Measurements from ENCODE around the gene ABCB8.
"Not testable (repeated sequence)": the region's sequence is repeated elsewhere in the genome, so short reads cannot be mapped to it uniquely, and the experiment has no call there.

Gene ABCB8

GRCh38 chr7:151043449-151043848 lies 15.2 kb downstream of the ABCB8 start:
- not testable (repeated sequence) for H3K4me3 ChIP-seq (ENCODE audit: low read depth, low read length); H3K9me3 ChIP-seq (ENCODE audit: control insufficient read depth, insufficient read depth, low read length); H3K4me1 ChIP-seq (ENCODE audit: control insufficient read depth, insufficient read depth, low read length)

GRCh38 chr7:151043959-151044358 lies 15.7 kb downstream of the ABCB8 start:
- no peak overlapping the region for H3K9ac ChIP-seq (ENCODE audit: low read depth, low read length)
- H3K9me3 ChIP-seq (ENCODE audit: control insufficient read depth, insufficient read depth, low read length) = no peaks in the 10 kb centered on the region
- H3K27me3 ChIP-seq (ENCODE audit: control insufficient read depth, insufficient read depth, low read length) = no peaks in the 10 kb centered on the region
- H3K4me1 ChIP-seq (ENCODE audit: control insufficient read depth, insufficient read depth, low read length) = no peaks in the 10 kb centered on the region
- no peak overlapping the region for H3K4me3 ChIP-seq (ENCODE audit: low read depth, low read length)
- H3K36me3 ChIP-seq (ENCODE audit: control insufficient read depth, insufficient read depth, low read length) = no peaks in the 10 kb centered on the region

More at GRCh38 chr7:151043449-151043848, 15.2 kb downstream of the ABCB8 start:
- not testable (repeated sequence) for H3K27me3 ChIP-seq (ENCODE audit: control insufficient read depth, insufficient read depth, low read length); H3K36me3 ChIP-seq (ENCODE audit: control insufficient read depth, insufficient read depth, low read length); H3K9ac ChIP-seq (ENCODE audit: low read depth, low read length)

GRCh38 chr7:151045262-151045661 lies 17.0 kb downstream of the ABCB8 start:
- H3K9me3 ChIP-seq (ENCODE audit: control insufficient read depth, insufficient read depth, low read length) = no peaks in the 10 kb centered on the region
- H3K4me3 ChIP-seq (ENCODE audit: low read depth, low read length) = no peak overlapping the region
- peaks cover 6% of the 10 kb centered on the region for H3K27me3 ChIP-seq (ENCODE audit: control insufficient read depth, insufficient read depth, low read length)
- no peak overlapping the region for H3K9ac ChIP-seq (ENCODE audit: low read depth, low read length)
- no peaks in the 10 kb centered on the region for H3K36me3 ChIP-seq (ENCODE audit: control insufficient read depth, insufficient read depth, low read length)
- H3K4me1 ChIP-seq (ENCODE audit: control insufficient read depth, insufficient read depth, low read length) = no peaks in the 10 kb centered on the region

GRCh38 chr7:151045967-151046366 lies 17.7 kb downstream of the ABCB8 start:
- no peaks in the 10 kb centered on the region for H3K36me3 ChIP-seq (ENCODE audit: control insufficient read depth, insufficient read depth, low read length)
- no peaks in the 10 kb centered on the region for H3K9me3 ChIP-seq (ENCODE audit: control insufficient read depth, insufficient read depth, low read length)
- H3K27me3 ChIP-seq (ENCODE audit: control insufficient read depth, insufficient read depth, low read length) = peaks cover 12% of the 10 kb centered on the region
- no peak overlapping the region for H3K4me3 ChIP-seq (ENCODE audit: low read depth, low read length)
- H3K4me1 ChIP-seq (ENCODE audit: control insufficient read depth, insufficient read depth, low read length) = no peaks in the 10 kb centered on the region
- H3K9ac ChIP-seq (ENCODE audit: low read depth, low read length) = no peak overlapping the region

- H3K36me3 ChIP-seq (ENCODE audit: control insufficient read depth, insufficient read depth, low read length) = no peaks in the 10 kb centered on the region
- no peaks in the 10 kb centered on the region for H3K9me3 ChIP-seq (ENCODE audit: control insufficient read depth, insufficient read depth, low read length)
- no peak overlapping the region for H3K4me3 ChIP-seq (ENCODE audit: low read depth, low read length)
- H3K4me1 ChIP-seq (ENCODE audit: control insufficient read depth, insufficient read depth, low read length) = no peaks in the 10 kb centered on the region
- H3K27me3 ChIP-seq (ENCODE audit: control insufficient read depth, insufficient read depth, low read length) = peaks cover 17% of the 10 kb centered on the region
- no peak overlapping the region for H3K9ac ChIP-seq (ENCODE audit: low read depth, low read length)
These were observed 18.6 kb downstream of the ABCB8 start for GRCh38 chr7:151046603-151047573.

GRCh38 chr7:151047976-151048815 lies 19.9 kb downstream of the ABCB8 start, which contains the start of gene ASIC3:
Gene ASIC3 (plus strand): TSS chr7:151048531. CDS start chr7:151048886, 355 bp downstream.
- Histone ChIP-seq H3K4me3 (ENCODE audit: low read depth, low read length) (no peak within 1 kb of the TSS), H3K36me3 (ENCODE audit: control insufficient read depth, insufficient read depth, low read length) (no peaks in the 10 kb centered on the region), H3K4me1 (ENCODE audit: control insufficient read depth, insufficient read depth, low read length) (no peaks in the 10 kb centered on the region), H3K9ac (ENCODE audit: low read depth, low read length) (peak within 1 kb of the TSS; percentile 24), H3K27me3 (ENCODE audit: control insufficient read depth, insufficient read depth, low read length) (peaks cover 25% of the 10 kb centered on the region), H3K9me3 (ENCODE audit: control insufficient read depth, insufficient read depth, low read length) (no peaks in the 10 kb centered on the region)

- Histone ChIP-seq H3K27me3 (ENCODE audit: control insufficient read depth, insufficient read depth, low read length) (peaks cover 25% of the 10 kb centered on the region), H3K4me3 (ENCODE audit: low read depth, low read length) (no peak overlapping the region)
These were observed 20.7 kb downstream of the ABCB8 start for GRCh38 chr7:151048911-151049463.

GRCh38 chr7:151051108-151051507 lies 22.9 kb downstream of the ABCB8 start:
- no peaks in the 10 kb centered on the region for H3K36me3 ChIP-seq (ENCODE audit: control insufficient read depth, insufficient read depth, low read length)
- peak overlapping the region; percentile 22 for H3K4me3 ChIP-seq (ENCODE audit: low read depth, low read length)
- H3K27me3 ChIP-seq (ENCODE audit: control insufficient read depth, insufficient read depth, low read length) = peaks cover 30% of the 10 kb centered on the region
- no peaks in the 10 kb centered on the region for H3K9me3 ChIP-seq (ENCODE audit: control insufficient read depth, insufficient read depth, low read length)
- H3K4me1 ChIP-seq (ENCODE audit: control insufficient read depth, insufficient read depth, low read length) = no peaks in the 10 kb centered on the region
- H3K9ac ChIP-seq (ENCODE audit: low read depth, low read length) = no peak overlapping the region

More at GRCh38 chr7:151048911-151049463, 20.7 kb downstream of the ABCB8 start:
- peak overlapping the region; percentile 24 for H3K9ac ChIP-seq (ENCODE audit: low read depth, low read length)
- H3K9me3 ChIP-seq (ENCODE audit: control insufficient read depth, insufficient read depth, low read length) = no peaks in the 10 kb centered on the region
- H3K4me1 ChIP-seq (ENCODE audit: control insufficient read depth, insufficient read depth, low read length) = no peaks in the 10 kb centered on the region
- no peaks in the 10 kb centered on the region for H3K36me3 ChIP-seq (ENCODE audit: control insufficient read depth, insufficient read depth, low read length)

- no peaks in the 10 kb centered on the region for H3K36me3 ChIP-seq (ENCODE audit: control insufficient read depth, insufficient read depth, low read length)
- no peaks in the 10 kb centered on the region for H3K9me3 ChIP-seq (ENCODE audit: control insufficient read depth, insufficient read depth, low read length)
- H3K4me1 ChIP-seq (ENCODE audit: control insufficient read depth, insufficient read depth, low read length) = no peaks in the 10 kb centered on the region
- no peak overlapping the region for H3K9ac ChIP-seq (ENCODE audit: low read depth, low read length)
- no peak overlapping the region for H3K4me3 ChIP-seq (ENCODE audit: low read depth, low read length)
- peaks cover 38% of the 10 kb centered on the region for H3K27me3 ChIP-seq (ENCODE audit: control insufficient read depth, insufficient read depth, low read length)
These were observed 24.8 kb downstream of the ABCB8 start for GRCh38 chr7:151053096-151053495.

- no peaks in the 10 kb centered on the region for H3K9me3 ChIP-seq (ENCODE audit: control insufficient read depth, insufficient read depth, low read length)
- H3K27me3 ChIP-seq (ENCODE audit: control insufficient read depth, insufficient read depth, low read length) = peaks cover 38% of the 10 kb centered on the region
- H3K4me3 ChIP-seq (ENCODE audit: low read depth, low read length) = no peak overlapping the region
- no peaks in the 10 kb centered on the region for H3K36me3 ChIP-seq (ENCODE audit: control insufficient read depth, insufficient read depth, low read length)
- no peak overlapping the region for H3K9ac ChIP-seq (ENCODE audit: low read depth, low read length)
- H3K4me1 ChIP-seq (ENCODE audit: control insufficient read depth, insufficient read depth, low read length) = no peaks in the 10 kb centered on the region
These were observed 25.5 kb downstream of the ABCB8 start for GRCh38 chr7:151053751-151054150.

GRCh38 chr7:151056283-151056665 lies 28.0 kb downstream of the ABCB8 start:
- Histone ChIP-seq H3K27me3 (ENCODE audit: control insufficient read depth, insufficient read depth, low read length) (peaks cover 32% of the 10 kb centered on the region), H3K9me3 (ENCODE audit: control insufficient read depth, insufficient read depth, low read length) (no peaks in the 10 kb centered on the region), H3K4me1 (ENCODE audit: control insufficient read depth, insufficient read depth, low read length) (no peaks in the 10 kb centered on the region), H3K9ac (ENCODE audit: low read depth, low read length) (no peak overlapping the region), H3K4me3 (ENCODE audit: low read depth, low read length) (peak overlapping the region; percentile 89), H3K36me3 (ENCODE audit: control insufficient read depth, insufficient read depth, low read length) (no peaks in the 10 kb centered on the region)
